ENCODE data around the gene FGF19. TPM values are rescaled to one million over a fixed set of nuclear protein-coding genes. Genes with fewer than 3 reads are reported as not detected.
A peak's percentile ranks its signal among the peaks of the same experiment; 100 is the strongest.

The FGF19 gene
- total RNA-seq, 1 experiment from 2014 or later, result 7.4 TPM

GRCh38 chr11:69718147-69718546, 14.3 kb upstream of the FGF19 start:
- no peak overlapping the region for H2AFZ ChIP-seq (ENCODE audit: low read length)

More at GRCh38 chr11:69718147-69718546, 14.3 kb upstream of the FGF19 start:
- no peaks in the 10 kb centered on the region for H3K36me3 Mint-ChIP-seq (ENCODE audit: insufficient read depth in 1 of 3, low read depth in 3 of 3)
- no peak overlapping the region for H3K4me3 Mint-ChIP-seq
- H3K9me3 Mint-ChIP-seq, result no peaks in the 10 kb centered on the region; a peak in 1 of 5 replicates
- peak; percentile 92 for TF ChIP-seq CTCF (conservative IDR thresholded peaks at IDR 0.05)
- peaks cover 56% of the 10 kb centered on the region for H3K27me3 Mint-ChIP-seq (ENCODE audit: low read depth)
- no peak overlapping the region for H4K5ac ChIP-seq (ENCODE audit: insufficient read length, low read depth, low read length)
- no CpG with 5 or more reads among the region's 13 CpGs for WGBS (ENCODE audit: extremely low coverage, insufficient read length, low lambda C conversion rate)
- H3K9me3 ChIP-seq (ENCODE audit: control insufficient read depth, low read depth, low read length), result no peaks in the 10 kb centered on the region
- H3K79me1 ChIP-seq (ENCODE audit: insufficient read depth, low read depth, low read length, poor library complexity, severe bottlenecking), result no peaks in the 10 kb centered on the region
- no peak overlapping the region for H2BK5ac ChIP-seq (ENCODE audit: insufficient read length, low read length)
- no peak overlapping the region for H3K18ac ChIP-seq (ENCODE audit: insufficient read length, low read depth, low read length)
- no peak overlapping the region for H3K23ac ChIP-seq (ENCODE audit: insufficient read length, low read depth, low read length)
- H3K9ac ChIP-seq (ENCODE audit: extremely low read depth, insufficient read length, low read length), result no peak overlapping the region
- H3K14ac ChIP-seq (ENCODE audit: insufficient read depth, low read length), result no peak overlapping the region
- H3K79me2 ChIP-seq (ENCODE audit: insufficient read depth, low read length), result no peaks in the 10 kb centered on the region
- peak; percentile 89 for DNase-seq
- H3K23me2 ChIP-seq (ENCODE audit: insufficient read length, low read depth, low read length, poor library complexity, severe bottlenecking), result no peaks in the 10 kb centered on the region
- H3K27ac Mint-ChIP-seq, result no peak overlapping the region
- H3K4me1 Mint-ChIP-seq, result peaks cover 8 to 15% of the 10 kb centered on the region in 2 experiments
- no peak overlapping the region for H2BK12ac ChIP-seq (ENCODE audit: insufficient read length, low read depth, low read length)
- H3T11ph ChIP-seq (ENCODE audit: low read length), result no peak overlapping the region
- no peak overlapping the region for H3K27ac ChIP-seq (ENCODE audit: insufficient read length, low read depth, low read length)
- no peak overlapping the region for H2BK120ac ChIP-seq (ENCODE audit: low read depth, low read length, poor library complexity, severe bottlenecking)
- H3K56ac ChIP-seq (ENCODE audit: insufficient read length, low read depth, low read length), result no peak overlapping the region
- H3K4me2 ChIP-seq (ENCODE audit: insufficient read depth, insufficient read length, low read length), result no peak overlapping the region
- H3K4ac ChIP-seq (ENCODE audit: low read depth, low read length), result no peak overlapping the region
- H4K8ac ChIP-seq (replicated peaks; ENCODE audit: insufficient read length, low read depth, low read length), result no peak overlapping the region
- no peak overlapping the region for H2BK20ac ChIP-seq (ENCODE audit: low read depth, low read length, poor library complexity, severe bottlenecking)
- H3K27me3 ChIP-seq (ENCODE audit: insufficient read depth, low read length), result no peaks in the 10 kb centered on the region; the same call in 1 of the 2 replicates
- no peaks in the 10 kb centered on the region for H3K4me1 ChIP-seq (ENCODE audit: insufficient read depth, low read length)
- no peak overlapping the region for H4K91ac ChIP-seq (ENCODE audit: insufficient read length, low read depth, low read length)
- no peak overlapping the region for H2BK15ac ChIP-seq (ENCODE audit: low read depth, low read length)
- no peak overlapping the region for H2AK5ac ChIP-seq (ENCODE audit: insufficient read length, low read length)
- no peaks in the 10 kb centered on the region for H4K20me1 ChIP-seq (ENCODE audit: control insufficient read depth, insufficient read depth, insufficient read length)
